Gastrocnemius medialis (tissue), 4 donors: ENCODE data around the gene PSPN. TPM values are rescaled to one million over a fixed set of nuclear protein-coding genes. Genes with fewer than 3 reads are reported as not detected.

ENCODE experiments used
- ATAC-seq, 2 donors: fragments of 150-250 bp; one replicate each; pipeline ENCODE4 v1.9.1; 2016
- DNase-seq, 2 donors: peaks; one replicate each; pipeline ENCODE4 v3.0.0-alpha.2; 2019
- H3K27ac ChIP-seq, 4 donors: fragments of 200-600 bp; sonication (generic); 1 replicate in 1 of 4; 2 replicates in 3 of 4; pipeline ENCODE4 v1.5.1; 2016 to 2018; ENCODE audit warnings: mild to moderate bottlenecking in 2 of 4, moderate library complexity in 1 of 4
- H3K27me3 ChIP-seq, 3 donors: fragments of 200-600 bp; sonication (generic) in 2 of 3; 1 replicate in 1 of 3; 2 replicates in 2 of 3; pipeline versions ENCODE4 v1.5.1 to v1.6.0; 2016 to 2019; ENCODE audit warnings: mild to moderate bottlenecking in 1 of 3, moderate library complexity in 1 of 3
- H3K36me3 ChIP-seq, 2 donors: fragments of 200-600 bp; sonication (generic) in 1 of 2; one replicate each; pipeline ENCODE4 v1.5.1; 2017 to 2018
- H3K4me1 ChIP-seq, 2 donors: fragments of 200-600 bp; sonication (generic) in 1 of 2; one replicate each; pipeline ENCODE4 v1.5.1; 2016 to 2017; ENCODE audit warnings: mild to moderate bottlenecking in 2 of 2
- H3K4me3 ChIP-seq, 4 donors: fragments of 200-600 bp; sonication (generic) in 3 of 4; 1 replicate in 1 of 4; 2 replicates in 3 of 4; pipeline ENCODE4 v1.5.1; 2016 to 2019; ENCODE audit warnings: mild to moderate bottlenecking in 2 of 4
- H3K9me3 ChIP-seq, 3 donors: fragments of 200-600 bp; sonication (generic) in 2 of 3; 1 replicate in 1 of 3; 2 replicates in 2 of 3; pipeline ENCODE4 v1.5.1; 2016 to 2019
- CTCF ChIP-seq, 5 experiments: fragments of 450-650 bp in 3 of 5; fragments of 200-600 bp in 2 of 5; sonication (generic) in 2 of 5; IDR thresholded peaks in 4 of 5; conservative IDR thresholded peaks in 1 of 5; 1 replicate in 4 of 5; 2 replicates in 1 of 5; pipeline ENCODE4 v1.5.1; 2016 to 2019; ENCODE audit warnings: antibody characterized with exemption in 5 of 5, mild to moderate bottlenecking in 3 of 5, moderate library complexity in 3 of 5
- POLR2A ChIP-seq, 2 donors: fragments of 450-650 bp; IDR thresholded peaks; one replicate each; pipeline ENCODE4 v1.6.1; 2017; ENCODE audit warnings: antibody characterized with exemption in 2 of 2, mild to moderate bottlenecking in 2 of 2, moderate library complexity in 2 of 2
- in situ Hi-C, 4 donors: fragments of 200-750 bp; cut with MboI; loops; one replicate each; pipeline versions ENCODE4 v1.15.0 to v1.8.0; 2017; ENCODE audit warnings: low sequenced_read_pairs in 4 of 4
- intact Hi-C: fragments of 100-400 bp; cut with DNase I; formaldehyde crosslinking; loops from one replicate; pipeline ENCODE4 v1.15.1; 2023; ENCODE audit warnings: low total_unique reads
- total RNA-seq, 4 donors: library from RNA; depleted of rRNA; stranded (reverse); fragments of >200 nt; gene quantifications; one replicate each; pipeline versions ENCODE4 v1.1.0 to v1.2.3, GENCODE V29; 2016

The PSPN gene
- total RNA-seq, 4 donors from 2014 or later: 0.15 to 0.75 (median 0.43) TPM

- TF ChIP-seq POLR2A (IDR thresholded peaks at IDR 0.05): no peak
- no peak for TF ChIP-seq CTCF (IDR thresholded peaks at IDR 0.05 in 4 of 5, conservative IDR thresholded peaks at IDR 0.05 in 1 of 5)
- peaks cover 20 to 24% of the 10 kb centered on the region in 2 donors for H3K4me1 ChIP-seq
- no peak for ATAC-seq
- peak overlapping the region; percentile 74 to 87 (median 84) for H3K27ac ChIP-seq
- no peak for DNase-seq
- peaks cover 0 to 34% of the 10 kb centered on the region in 2 donors for H3K36me3 ChIP-seq
- in situ Hi-C loops: no loop called here
- intact Hi-C loops: loop anchor here (1.0 to 10.0 kb wide), 2 partner anchors 30 to 209 kb away; partner anchors contain the start of gene GTF2F1
- H3K27me3 ChIP-seq: no peaks in the 10 kb centered on the region
- no peaks in the 10 kb centered on the region for H3K9me3 ChIP-seq
- peak overlapping the region; percentile 56 to 87 (median 82) for H3K4me3 ChIP-seq
Observed at GRCh38 chr19:6423499-6424194, 47.9 kb upstream of the PSPN start.

DNA sequence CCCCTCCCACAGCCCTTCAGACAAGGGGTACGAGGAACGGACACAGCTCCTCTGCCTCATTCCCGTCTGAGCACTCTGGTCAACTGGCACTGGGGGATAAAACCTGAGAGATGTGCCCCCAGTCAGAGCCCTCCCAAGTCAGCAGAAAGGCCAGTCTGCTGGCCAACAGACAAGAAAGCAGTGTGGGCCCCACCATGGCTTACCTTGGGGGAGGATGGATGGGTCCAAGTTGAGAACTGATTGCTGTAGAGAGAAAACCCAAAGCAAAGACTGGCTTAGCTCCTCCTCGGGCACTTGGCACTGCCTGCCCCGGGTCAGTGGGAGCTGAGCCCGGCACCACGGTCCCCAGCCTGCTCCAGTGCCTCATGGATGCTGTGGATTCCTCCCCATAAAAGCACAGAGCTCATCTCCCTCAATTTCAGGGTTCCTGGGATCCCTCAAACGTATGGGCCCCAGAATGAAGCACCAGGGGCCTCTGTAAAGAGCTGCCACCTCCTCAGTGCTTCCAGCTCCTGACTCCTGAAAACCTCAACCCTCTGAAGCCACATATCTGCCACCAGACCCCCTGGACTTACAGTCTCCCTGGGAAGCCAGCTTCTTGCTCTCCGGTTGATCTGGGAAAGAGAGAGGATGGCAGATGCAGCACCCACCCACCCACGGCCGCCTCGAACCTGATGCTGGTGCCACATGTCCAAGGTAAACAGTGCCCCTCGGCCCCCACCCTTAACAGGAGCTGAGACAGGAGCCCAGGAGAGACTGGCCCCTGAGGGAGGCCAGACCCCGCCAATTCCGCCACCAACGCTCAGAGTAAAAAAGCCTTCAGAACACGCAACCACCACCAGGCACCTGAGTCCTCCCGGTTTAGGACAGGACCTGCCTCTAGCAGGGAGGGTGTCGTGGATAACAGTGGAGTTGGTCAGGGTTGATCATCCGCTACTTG, 45.6 kb upstream of the PSPN start:
- no peaks in the 10 kb centered on the region for H3K9me3 ChIP-seq
- H3K27ac ChIP-seq: no peak overlapping the region
- peaks cover 20 to 24% of the 10 kb centered on the region in 2 donors for H3K4me1 ChIP-seq
- ATAC-seq: no peak
- H3K4me3 ChIP-seq: no peak overlapping the region
- in situ Hi-C loops: no loop called here
- no peak for DNase-seq
- H3K27me3 ChIP-seq: no peaks in the 10 kb centered on the region
- intact Hi-C loops: loop anchor here (10.0 kb wide), 1 partner anchor 207 kb away; no protein-coding TSS in a partner anchor
- TF ChIP-seq CTCF (IDR thresholded peaks at IDR 0.05 in 4 of 5, conservative IDR thresholded peaks at IDR 0.05 in 1 of 5): no peak
- no peak for TF ChIP-seq POLR2A (IDR thresholded peaks at IDR 0.05)
- peaks cover 0 to 57% of the 10 kb centered on the region in 2 donors for H3K36me3 ChIP-seq

DNA sequence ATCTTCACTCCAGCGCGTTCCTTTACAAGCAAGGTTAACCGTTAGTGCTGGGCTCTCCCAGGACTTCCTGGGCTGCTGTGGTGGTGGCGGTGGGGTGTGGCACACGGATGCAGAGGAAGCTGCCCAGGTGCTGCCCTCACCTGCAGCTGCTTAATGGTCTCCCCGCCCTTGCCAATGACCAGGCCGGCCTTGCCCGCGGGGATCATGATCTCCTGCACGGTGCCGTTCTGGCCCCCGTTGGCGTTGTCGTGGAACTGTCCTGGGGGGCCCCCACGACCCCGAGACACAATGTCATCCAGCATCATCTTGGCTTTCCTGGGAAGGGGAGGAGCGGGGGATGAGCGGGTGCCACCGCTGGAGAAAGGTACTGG, 42.8 kb upstream of the PSPN start:
- no peak overlapping the region for H3K4me3 ChIP-seq
- H3K27ac ChIP-seq: no peak overlapping the region
- ATAC-seq: no peak
- in situ Hi-C loops: no loop called here
- H3K27me3 ChIP-seq: no peaks in the 10 kb centered on the region
- no peak for DNase-seq
- peaks cover 16% of the 10 kb centered on the region in 2 donors for H3K4me1 ChIP-seq
- TF ChIP-seq POLR2A (IDR thresholded peaks at IDR 0.05) (no peak), CTCF (IDR thresholded peaks at IDR 0.05 in 4 of 5, conservative IDR thresholded peaks at IDR 0.05 in 1 of 5) (no peak)
- intact Hi-C loops: no loop called here
- peaks cover 0 to 82% of the 10 kb centered on the region in 2 donors for H3K36me3 ChIP-seq
- no peaks in the 10 kb centered on the region for H3K9me3 ChIP-seq

DNA sequence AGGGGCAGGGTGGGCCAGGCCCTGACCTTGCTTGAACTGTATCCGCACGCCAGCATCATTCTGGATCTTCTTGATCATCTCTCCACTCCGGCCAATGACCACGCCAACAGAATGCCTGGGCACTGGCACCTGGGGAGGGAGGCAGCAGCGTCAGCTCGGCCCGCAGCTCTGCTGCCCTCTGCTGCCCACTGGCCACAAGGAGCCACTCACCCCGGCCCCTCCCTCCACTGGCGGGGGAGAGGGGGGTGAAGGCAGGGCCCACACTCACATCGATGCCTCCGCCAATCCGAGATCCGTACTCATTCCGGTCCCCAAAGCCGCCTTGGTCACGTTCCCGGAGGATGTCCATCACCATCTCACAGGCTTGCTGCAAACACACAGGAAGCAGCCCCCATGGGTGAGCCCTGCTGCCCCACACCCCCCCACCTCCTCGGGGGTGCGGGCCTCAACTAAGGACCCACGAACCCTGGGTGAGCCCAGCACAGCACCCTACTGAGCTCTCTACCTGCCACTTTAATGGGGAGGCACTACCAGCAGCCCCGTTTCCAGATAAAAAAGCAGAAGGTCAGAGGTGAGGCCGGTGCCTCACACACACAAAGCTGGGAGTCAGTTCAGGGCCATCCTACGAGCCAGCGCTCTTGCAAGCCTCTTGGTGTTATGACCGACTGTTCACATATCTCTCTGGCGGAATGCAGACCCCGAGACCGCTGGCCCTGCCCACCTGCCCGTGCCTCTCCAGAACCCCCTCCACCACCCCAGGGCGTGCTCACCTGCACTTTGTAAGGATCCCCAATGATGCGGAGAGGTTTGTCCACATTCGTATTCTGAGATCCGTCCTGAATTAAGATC, 42.2 kb upstream of the PSPN start:
- Histone ChIP-seq H3K27me3 (no peaks in the 10 kb centered on the region), H3K36me3 (peaks cover 0 to 82% of the 10 kb centered on the region in 2 donors), H3K4me1 (peaks cover 10 to 11% of the 10 kb centered on the region in 2 donors), H3K9me3 (no peaks in the 10 kb centered on the region), H3K4me3 (no peak overlapping the region), H3K27ac (no peak overlapping the region)
- ATAC-seq (peak in 1 of 2 donors; percentile 18), DNase-seq (no peak)
- intact Hi-C loops: no loop called here
- in situ Hi-C loops: no loop called here
- TF ChIP-seq POLR2A (IDR thresholded peaks at IDR 0.05): no peak
- TF ChIP-seq CTCF (IDR thresholded peaks at IDR 0.05 in 4 of 5, conservative IDR thresholded peaks at IDR 0.05 in 1 of 5): peak in 1 of 5 experiments; percentile 16
